HEK293 (cell line): ENCODE results near the gene HMG20A.

Experiments
- CTCF ChIP-seq: fragments of 450-650 bp; formaldehyde crosslinking; IDR thresholded peaks from 2 replicates; pipeline ENCODE4 v1.5.1; 2016; ENCODE audit warnings: missing biosample characterization, missing genetic modification characterization
- PRDM6 ChIP-seq: fragments of 450-650 bp; formaldehyde crosslinking; IDR thresholded peaks from 2 replicates; pipeline ENCODE4 v1.5.1; 2017; ENCODE audit warnings: missing biosample characterization, missing genetic modification characterization
- REST ChIP-seq: fragments of 450-650 bp; formaldehyde crosslinking; IDR thresholded peaks from 2 replicates; pipeline ENCODE4 v1.5.1; 2016; ENCODE audit warnings: missing biosample characterization, missing genetic modification characterization
- SALL2 ChIP-seq: fragments of 450-650 bp; formaldehyde crosslinking; IDR thresholded peaks from 2 replicates; pipeline ENCODE4 v1.5.0; 2017; ENCODE audit warnings: missing biosample characterization, mild to moderate bottlenecking, missing genetic modification characterization, borderline replicate concordance
- SCRT1 ChIP-seq: fragments of 450-650 bp; formaldehyde crosslinking; IDR thresholded peaks from 2 replicates; pipeline ENCODE4 v1.5.1; 2016; ENCODE audit warnings: missing biosample characterization, missing genetic modification characterization, borderline replicate concordance
- ZBTB8A ChIP-seq: fragments of 450-650 bp; formaldehyde crosslinking; IDR thresholded peaks from 2 replicates; pipeline ENCODE4 v1.5.1; 2016; ENCODE audit warnings: missing biosample characterization, missing genetic modification characterization
- ZNF223 ChIP-seq: fragments of 450-650 bp; formaldehyde crosslinking; IDR thresholded peaks from 2 replicates; pipeline ENCODE4 v1.5.1; 2016; ENCODE audit warnings: missing biosample characterization, missing genetic modification characterization
- ZNF24 ChIP-seq: fragments of 450-650 bp; formaldehyde crosslinking; IDR thresholded peaks from 2 replicates; pipeline ENCODE4 v1.5.1; 2016; ENCODE audit warnings: missing biosample characterization, missing genetic modification characterization
- ZNF404 ChIP-seq: fragments of 450-650 bp; formaldehyde crosslinking; IDR thresholded peaks from 2 replicates; pipeline ENCODE4 v1.5.1; 2017; ENCODE audit warnings: missing biosample characterization, missing genetic modification characterization
- ZNF549 ChIP-seq: fragments of 450-650 bp; IDR thresholded peaks from 2 replicates; pipeline ENCODE4 v1.5.1; 2018; ENCODE audit warnings: missing biosample characterization, missing genetic modification characterization, mild to moderate bottlenecking, inconsistent platforms, moderate library complexity
- ZNF660 ChIP-seq: fragments of 450-650 bp; IDR thresholded peaks from 2 replicates; pipeline ENCODE4 v1.5.1; 2018; ENCODE audit warnings: missing biosample characterization, mild to moderate bottlenecking, missing genetic modification characterization
- ZNF677 ChIP-seq: fragments of 450-650 bp; IDR thresholded peaks from 2 replicates; pipeline ENCODE4 v1.5.0; 2018; ENCODE audit warnings: missing biosample characterization, mild to moderate bottlenecking, missing genetic modification characterization, moderate library complexity
- TF ChIP-seq, protein P1 (sequence below): fragments of 450-650 bp; IDR thresholded peaks from 2 replicates; pipeline ENCODE4 v1.5.1; 2018; ENCODE audit warnings: missing biosample characterization, mild to moderate bottlenecking, missing genetic modification characterization
- TF ChIP-seq, protein P2 (sequence below): fragments of 450-650 bp; formaldehyde crosslinking; IDR thresholded peaks from 2 replicates; pipeline ENCODE4 v1.5.1; 2016; ENCODE audit warnings: missing biosample characterization, missing genetic modification characterization

GRCh38 chr15:77393471-77393840, 27.2 kb upstream of the HMG20A start:
- TF ChIP-seq, protein P1, sequence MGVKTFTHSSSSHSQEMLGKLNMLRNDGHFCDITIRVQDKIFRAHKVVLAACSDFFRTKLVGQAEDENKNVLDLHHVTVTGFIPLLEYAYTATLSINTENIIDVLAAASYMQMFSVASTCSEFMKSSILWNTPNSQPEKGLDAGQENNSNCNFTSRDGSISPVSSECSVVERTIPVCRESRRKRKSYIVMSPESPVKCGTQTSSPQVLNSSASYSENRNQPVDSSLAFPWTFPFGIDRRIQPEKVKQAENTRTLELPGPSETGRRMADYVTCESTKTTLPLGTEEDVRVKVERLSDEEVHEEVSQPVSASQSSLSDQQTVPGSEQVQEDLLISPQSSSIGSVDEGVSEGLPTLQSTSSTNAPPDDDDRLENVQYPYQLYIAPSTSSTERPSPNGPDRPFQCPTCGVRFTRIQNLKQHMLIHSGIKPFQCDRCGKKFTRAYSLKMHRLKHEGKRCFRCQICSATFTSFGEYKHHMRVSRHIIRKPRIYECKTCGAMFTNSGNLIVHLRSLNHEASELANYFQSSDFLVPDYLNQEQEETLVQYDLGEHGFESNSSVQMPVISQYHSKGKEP (tag by site-specific recombination): no peak
- no peak for TF ChIP-seq CTCF
- no peak for TF ChIP-seq REST (tag by site-specific recombination)
- TF ChIP-seq ZNF549: no peak
- TF ChIP-seq ZNF223 (tag by site-specific recombination): no peak
- TF ChIP-seq, protein P2, sequence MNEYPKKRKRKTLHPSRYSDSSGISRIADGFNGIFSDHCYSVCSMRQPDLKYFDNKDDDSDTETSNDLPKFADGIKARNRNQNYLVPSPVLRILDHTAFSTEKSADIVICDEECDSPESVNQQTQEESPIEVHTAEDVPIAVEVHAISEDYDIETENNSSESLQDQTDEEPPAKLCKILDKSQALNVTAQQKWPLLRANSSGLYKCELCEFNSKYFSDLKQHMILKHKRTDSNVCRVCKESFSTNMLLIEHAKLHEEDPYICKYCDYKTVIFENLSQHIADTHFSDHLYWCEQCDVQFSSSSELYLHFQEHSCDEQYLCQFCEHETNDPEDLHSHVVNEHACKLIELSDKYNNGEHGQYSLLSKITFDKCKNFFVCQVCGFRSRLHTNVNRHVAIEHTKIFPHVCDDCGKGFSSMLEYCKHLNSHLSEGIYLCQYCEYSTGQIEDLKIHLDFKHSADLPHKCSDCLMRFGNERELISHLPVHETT: no peak
- no peak for TF ChIP-seq ZNF677
- TF ChIP-seq SALL2 (tag by site-specific recombination): no peak
- TF ChIP-seq PRDM6 (tag by site-specific recombination): no peak
- no peak for TF ChIP-seq ZBTB8A (tag by site-specific recombination)
- no peak for TF ChIP-seq SCRT1 (tag by site-specific recombination)
- TF ChIP-seq ZNF404 (tag by site-specific recombination): no peak
- no peak for TF ChIP-seq ZNF660 (tag by site-specific recombination)
- no peak for TF ChIP-seq ZNF24 (tag by site-specific recombination)
